IMR-90 (cell line): ENCODE data around the gene PCDHGC4.

Experiments used
- MAFK ChIP-seq: IDR thresholded peaks from 2 replicates; pipeline ENCODE4 v1.6.1; 2012; ENCODE audit warnings: low read depth, low read length, improper control_type of control experiment
- NFE2L2 ChIP-seq: fragments of 150-350 bp; IDR thresholded peaks from 2 replicates; pipeline ENCODE4 v1.6.1; 2016; ENCODE audit warnings: low read depth, mild to moderate bottlenecking, low read length
- POLR2A ChIP-seq: IDR thresholded peaks from 2 replicates; pipeline ENCODE4 v1.6.1; 2012; ENCODE audit warnings: mild to moderate bottlenecking, low read depth, low read length
- RAD21 ChIP-seq: IDR thresholded peaks from 2 replicates; pipeline ENCODE4 v1.6.1; 2012; ENCODE audit warnings: low read length, improper control_type of control experiment
- RFX5 ChIP-seq: IDR thresholded peaks from 2 replicates; pipeline ENCODE4 v1.8.0; 2012; ENCODE audit warnings: low read depth, mild to moderate bottlenecking, low read length, moderate library complexity
- TF ChIP-seq, protein P1 (sequence below): conservative IDR thresholded peaks from 2 replicates; pipeline ENCODE4 v1.5.1; 2012; ENCODE audit warnings: mild to moderate bottlenecking, low read depth, low read length, improper control_type of control experiment

DNA sequence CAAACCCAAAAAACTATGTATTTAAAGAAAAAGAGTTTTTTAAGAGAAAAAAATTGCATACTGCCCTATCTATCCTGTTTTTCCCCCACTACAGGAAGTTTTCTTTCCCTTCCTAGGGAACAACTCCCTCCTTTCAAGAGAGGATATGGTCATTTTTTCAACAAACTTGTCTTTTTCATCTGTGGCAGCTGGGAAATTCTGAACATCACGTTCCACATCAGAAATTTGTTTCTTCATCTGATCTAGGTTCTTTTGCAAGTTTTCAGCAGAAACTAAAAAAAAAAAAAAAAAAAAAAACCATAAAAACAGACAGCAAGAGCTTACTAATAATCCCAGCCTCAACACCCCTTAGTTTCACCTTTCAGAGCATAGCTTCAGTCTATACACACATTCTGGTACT is 42.6 kb downstream of the PCDHGC4 start:
- no peak for TF ChIP-seq POLR2A
- TF ChIP-seq RFX5, result no peak
- TF ChIP-seq, protein P1, sequence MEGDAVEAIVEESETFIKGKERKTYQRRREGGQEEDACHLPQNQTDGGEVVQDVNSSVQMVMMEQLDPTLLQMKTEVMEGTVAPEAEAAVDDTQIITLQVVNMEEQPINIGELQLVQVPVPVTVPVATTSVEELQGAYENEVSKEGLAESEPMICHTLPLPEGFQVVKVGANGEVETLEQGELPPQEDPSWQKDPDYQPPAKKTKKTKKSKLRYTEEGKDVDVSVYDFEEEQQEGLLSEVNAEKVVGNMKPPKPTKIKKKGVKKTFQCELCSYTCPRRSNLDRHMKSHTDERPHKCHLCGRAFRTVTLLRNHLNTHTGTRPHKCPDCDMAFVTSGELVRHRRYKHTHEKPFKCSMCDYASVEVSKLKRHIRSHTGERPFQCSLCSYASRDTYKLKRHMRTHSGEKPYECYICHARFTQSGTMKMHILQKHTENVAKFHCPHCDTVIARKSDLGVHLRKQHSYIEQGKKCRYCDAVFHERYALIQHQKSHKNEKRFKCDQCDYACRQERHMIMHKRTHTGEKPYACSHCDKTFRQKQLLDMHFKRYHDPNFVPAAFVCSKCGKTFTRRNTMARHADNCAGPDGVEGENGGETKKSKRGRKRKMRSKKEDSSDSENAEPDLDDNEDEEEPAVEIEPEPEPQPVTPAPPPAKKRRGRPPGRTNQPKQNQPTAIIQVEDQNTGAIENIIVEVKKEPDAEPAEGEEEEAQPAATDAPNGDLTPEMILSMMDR, result no peak
- no peak for TF ChIP-seq NFE2L2
- no peak for TF ChIP-seq MAFK
- no peak for TF ChIP-seq RAD21
